HG03439 (cell line): Measurements from ENCODE around the gene ZCWPW1.
"Not testable (repeated sequence)": the region's sequence is repeated elsewhere in the genome, so short reads cannot be mapped to it uniquely, and the experiment has no call there.

Source experiments
- ATAC-seq: cut with Tn5 transposase; IDR thresholded peaks from one replicate; pipeline ENCODE4 v1.9.1; 2021; ENCODE audit warnings: mild to moderate bottlenecking, moderate library complexity; ENCODE audit not compliant: unreplicated experiment

Gene ZCWPW1

DNA sequence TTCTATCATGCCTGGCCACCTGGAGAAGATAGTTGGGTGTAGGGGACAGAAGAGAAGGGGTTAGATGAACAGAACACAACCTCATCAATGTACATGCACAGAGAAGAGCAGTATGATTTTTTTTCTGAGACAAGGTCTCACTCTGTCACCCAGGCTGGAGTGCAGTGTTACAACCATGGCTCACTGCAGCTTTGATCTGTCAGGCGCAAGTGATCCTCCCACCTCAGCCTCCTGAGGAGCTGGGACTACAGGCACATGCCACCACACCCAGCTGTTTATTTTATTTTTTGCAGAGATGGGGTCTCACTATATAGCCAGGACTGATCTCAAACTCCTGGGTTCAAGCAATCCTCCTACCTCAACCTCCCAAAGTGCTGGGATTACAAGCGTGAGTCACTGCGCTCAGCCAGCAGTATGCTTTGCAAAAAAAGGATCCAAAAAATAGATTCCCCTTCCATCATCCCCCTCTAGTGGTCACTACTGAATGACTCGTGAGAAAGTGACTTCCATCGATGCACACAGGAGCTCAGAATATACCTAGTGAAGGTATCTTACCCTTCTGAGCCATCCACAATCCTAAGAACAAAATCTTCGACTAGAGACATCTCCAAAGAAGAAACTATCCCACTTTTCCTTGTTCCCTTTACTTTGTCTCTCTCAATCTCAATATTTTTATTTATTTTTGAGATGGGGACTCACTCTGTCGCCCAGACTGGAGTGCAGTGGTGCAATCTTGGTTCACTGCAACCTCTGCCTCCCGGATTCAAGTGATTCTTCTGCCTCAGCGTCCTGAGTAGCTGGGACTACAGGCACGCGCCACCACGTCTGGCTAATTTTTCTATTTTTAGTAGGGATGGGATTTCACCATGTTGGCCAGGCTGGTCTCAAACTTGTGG, 21.0 kb downstream of the ZCWPW1 start:
- ATAC-seq = peak; percentile 67

DNA sequence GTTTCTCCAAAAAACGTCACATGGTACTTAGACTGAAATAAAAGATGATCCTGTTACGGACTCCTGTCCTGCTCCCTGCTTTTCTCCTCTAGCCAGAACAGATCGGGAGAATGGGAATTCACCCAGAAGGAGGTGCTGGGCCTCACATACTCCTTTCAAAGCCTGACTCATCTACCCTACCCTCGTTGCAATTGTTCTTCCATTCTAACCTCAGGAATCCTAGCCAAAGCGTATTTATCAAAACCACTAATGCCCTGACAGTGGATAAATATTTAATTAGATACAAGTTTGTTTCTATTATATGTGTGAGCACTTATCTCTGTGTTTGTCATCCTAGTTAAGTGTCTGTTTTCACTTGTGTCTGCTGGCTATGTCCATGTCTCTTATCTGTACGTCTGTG, 21.7 kb downstream of the ZCWPW1 start:
- ATAC-seq = no peak

DNA sequence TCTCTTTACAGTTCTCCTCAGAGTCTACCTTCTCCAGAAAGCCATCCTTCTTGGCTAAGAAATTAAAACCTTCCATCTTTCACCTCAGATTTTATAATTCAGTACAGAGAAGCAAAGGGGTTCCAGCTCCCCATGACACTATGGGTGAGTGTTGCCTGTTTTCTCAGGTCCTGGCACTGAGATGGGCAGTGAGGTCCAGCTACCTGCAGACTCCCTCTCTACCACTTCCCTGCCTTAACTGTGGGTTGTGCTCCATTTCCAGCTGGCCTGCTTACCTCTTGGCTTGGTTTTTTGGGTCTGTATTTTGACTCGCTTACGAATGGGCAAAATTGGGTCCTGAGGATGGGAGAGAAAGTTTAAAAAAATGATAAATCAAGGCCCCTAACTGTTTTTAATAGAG, 26.3 kb downstream of the ZCWPW1 start:
- ATAC-seq = no peak

DNA sequence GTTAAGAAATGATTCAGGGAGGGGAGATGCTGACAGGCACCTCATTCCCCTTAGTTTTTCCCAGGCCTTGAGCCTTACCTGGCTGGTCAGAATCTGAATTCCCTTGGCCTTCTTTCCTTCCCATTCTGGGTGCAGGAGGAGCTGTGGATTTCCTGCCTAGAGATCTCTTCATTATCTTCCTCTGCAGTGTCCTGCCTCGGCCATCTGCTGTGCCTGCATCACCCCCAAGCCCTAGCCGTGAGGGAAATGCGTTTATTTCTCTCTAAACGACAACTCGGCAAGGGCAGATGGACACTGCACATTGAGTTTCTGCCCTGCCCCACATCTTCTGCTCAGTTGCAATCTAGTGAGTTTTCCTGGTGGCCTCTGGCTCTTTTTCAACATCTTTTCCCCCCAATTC, 26.7 kb downstream of the ZCWPW1 start:
- no peak for ATAC-seq

DNA sequence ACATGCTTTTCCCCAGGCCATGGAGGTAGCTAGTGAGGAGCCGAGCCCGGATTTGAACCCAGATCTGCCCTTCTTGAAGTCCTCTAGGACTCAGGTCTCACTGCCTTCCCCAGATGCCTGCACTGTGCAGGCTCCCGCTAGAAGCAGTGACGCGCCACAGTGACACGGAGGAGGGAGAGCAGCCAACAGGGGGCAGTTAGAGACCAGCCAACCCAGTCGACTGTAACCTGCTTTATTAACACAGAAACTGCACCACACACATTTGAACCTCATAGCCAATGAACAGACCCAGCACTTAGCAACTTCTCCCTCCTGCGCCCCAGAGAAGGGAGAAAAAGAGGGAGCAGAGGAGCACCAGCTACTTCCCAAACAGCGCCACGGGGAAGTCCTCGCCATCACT, 27.8 kb downstream of the ZCWPW1 start:
- no peak for ATAC-seq

DNA sequence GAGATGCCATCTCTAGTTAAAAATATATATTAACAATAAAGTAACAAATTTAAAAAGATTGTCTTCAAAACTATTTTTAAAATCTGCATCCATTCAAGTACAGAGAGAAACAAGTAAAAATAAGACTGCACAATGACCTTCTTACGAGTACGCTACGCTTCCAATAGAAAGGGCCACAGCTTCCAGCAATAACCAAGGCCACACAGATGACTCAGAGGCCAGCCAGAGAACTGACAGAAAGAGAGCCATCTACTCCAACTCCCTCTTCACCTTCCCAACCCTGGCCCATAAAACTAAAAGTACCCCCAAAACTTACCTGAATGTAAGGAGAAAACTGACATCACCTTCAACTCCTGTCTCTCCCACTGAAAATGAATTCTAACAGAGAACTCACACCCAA, 28.5 kb downstream of the ZCWPW1 start:
- ATAC-seq = no peak

DNA sequence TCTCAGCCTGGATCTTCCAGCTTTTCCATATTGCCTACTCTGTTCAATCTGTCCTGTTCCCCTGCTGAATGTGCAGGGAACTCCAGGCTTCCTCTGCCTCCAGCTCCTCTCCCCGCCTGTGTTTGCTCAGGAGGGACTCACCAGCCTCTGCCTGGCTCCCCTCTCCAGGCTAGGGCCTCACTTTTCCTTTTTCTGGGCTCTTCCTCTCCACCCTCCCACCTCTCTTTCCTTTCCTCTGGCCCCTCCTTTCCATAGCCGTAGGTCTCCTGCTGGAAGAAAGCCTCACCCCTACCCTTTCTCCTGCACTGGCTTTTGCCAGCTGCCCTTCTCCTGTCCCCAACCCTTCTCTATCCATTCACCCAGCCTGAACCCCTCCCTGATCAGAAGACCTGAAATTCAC, 30.3 kb downstream of the ZCWPW1 start:
- no peak for ATAC-seq

DNA sequence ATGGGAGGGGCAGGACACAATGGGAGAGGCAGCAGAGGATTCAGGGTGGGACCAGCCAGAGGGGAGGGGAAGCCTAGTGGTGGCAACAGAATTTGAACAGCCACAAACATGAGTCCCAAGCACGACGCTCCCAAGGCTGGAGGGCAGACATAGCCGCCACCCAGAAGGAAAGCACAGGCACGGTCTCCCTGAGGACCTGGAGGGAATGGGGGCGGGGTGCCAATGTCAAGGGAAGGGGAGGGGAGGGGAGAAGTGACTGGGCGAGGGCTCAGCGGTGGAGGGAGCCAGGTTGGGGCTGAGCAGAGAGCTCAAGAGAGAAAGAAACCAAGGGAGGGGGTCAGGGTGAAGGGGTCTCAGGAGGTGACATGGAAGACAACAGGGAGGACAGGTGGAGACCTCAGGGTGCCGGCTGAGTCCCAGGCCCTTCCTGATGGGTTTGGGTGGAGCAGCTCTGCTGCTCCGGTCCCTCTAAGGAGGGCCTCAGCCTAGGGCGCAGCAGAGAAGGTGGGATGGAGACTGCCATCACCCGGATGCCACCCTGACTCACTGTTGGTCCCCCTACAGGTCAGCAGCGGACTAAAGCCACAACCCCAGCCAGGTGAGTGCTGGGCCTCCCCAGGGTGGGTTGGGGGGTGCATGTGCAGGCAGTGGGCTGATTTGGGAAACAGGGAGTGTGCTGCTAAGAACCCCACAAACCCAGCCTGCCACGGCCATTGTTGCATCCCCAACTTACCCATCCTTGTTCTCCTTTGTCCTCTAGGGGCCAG, 31.0 kb downstream of the ZCWPW1 start:
- no peak for ATAC-seq

DNA sequence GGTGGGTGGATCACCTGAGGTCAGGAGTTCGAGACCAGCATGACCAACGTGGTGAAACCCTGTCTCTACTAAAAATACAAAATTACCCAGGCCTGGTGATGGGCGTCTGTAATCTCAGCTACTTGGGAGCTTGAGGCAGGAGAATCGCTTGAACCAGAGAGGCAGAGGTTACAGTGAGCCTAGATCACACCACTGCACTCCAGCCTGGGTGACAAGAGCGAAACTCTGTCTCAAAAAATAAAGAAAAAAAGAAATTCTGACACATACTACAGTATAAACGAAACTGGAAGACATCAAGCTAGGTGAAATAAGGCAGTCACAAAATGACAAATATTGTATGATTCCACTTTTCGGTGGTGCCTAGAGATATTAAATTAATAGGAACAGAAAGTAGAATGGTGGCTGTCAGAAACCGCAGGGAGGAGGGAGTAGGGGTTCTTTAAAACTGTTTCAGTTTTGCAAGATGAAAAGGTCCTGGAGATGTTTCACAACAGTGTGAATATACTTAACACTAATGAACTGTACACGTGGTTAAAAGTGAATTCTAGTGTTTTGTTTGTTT, 32.0 kb downstream of the ZCWPW1 start:
- peak; percentile 86 for ATAC-seq

DNA sequence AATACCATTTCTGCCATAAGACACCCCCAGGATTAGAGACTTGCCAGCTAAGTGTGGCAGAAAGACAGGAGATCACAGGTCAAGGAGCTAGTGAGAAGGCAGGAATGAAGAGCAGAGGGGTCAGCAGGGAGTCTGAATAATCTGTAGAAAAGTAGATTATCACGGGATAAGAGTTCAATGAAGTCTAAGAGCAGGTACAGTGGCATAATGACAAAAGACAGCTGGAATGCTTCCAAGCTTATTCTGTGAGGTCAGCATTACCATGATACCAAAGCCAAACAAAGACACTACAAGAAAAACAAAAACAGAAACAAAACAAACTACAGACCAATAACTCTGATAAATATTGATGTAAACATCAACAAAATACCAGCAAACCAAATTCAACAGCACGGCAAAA, 34.4 kb downstream of the ZCWPW1 start:
- ATAC-seq = no peak

DNA sequence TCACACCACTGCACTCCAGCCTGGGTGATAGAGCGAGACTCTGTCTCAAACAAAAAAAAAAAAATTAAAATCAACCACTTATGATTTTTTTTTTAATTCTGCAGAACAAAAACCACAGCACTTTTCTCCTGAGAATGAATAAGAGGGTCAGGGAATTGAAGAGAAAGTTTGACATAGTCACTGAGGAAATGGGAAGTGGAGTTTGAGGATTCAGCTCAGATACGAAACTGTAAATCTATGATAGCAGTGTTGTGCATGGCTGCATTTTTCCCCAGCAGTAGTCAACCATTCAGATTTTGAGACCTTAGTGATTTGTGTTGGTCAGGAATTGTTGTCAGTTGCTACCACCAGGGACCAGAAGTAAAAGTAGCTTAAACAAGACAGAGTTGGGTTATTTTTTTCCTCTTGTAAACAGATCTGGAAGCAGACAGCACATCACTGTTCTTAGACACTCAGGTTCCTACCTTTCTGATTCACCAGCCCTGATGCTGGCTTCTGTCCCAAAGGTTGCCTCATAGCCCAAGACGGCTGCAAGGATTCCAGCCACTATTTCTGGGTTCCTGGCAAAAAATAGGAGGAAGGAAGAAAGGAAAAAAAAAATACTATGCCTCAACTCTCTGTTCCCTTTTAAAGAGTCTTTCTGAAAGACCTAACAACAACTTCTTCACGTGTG, 35.1 kb downstream of the ZCWPW1 start:
- ATAC-seq = no peak

DNA sequence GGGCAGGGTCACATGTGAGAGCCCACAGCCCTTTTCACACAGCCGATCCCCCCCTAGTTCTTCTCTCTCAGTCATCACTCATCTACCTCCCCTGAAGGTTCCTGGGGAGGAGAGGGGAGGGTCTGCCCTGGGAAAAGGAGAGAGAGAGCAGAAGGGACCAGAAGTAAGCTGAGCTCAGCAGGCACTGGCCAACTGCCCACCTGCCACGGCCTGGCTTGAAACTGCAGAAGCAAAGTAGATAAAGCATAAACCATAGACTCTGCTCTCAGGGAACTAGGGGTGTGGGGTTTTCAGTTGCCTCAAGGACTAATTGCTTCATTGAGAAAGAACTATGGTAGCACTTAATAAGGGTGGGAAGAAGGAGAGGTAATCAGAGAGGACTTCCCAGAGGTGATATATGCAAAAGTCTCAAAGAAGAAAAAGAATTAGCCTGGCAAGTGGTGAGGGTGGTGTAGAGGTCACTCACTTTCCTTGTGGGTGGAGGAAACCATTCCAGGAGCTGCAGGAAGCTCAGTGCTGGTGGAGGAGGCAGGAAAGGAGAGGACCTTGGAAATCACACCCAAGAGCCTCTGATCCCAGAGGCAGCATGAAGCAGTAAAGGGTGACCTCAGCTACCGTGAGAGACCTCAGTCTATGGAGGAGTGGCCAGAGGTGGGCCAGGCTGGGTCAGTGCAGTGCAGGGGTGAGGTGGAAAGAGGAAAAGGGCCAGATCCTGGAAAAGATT, 38.1 kb downstream of the ZCWPW1 start:
- ATAC-seq = no peak

DNA sequence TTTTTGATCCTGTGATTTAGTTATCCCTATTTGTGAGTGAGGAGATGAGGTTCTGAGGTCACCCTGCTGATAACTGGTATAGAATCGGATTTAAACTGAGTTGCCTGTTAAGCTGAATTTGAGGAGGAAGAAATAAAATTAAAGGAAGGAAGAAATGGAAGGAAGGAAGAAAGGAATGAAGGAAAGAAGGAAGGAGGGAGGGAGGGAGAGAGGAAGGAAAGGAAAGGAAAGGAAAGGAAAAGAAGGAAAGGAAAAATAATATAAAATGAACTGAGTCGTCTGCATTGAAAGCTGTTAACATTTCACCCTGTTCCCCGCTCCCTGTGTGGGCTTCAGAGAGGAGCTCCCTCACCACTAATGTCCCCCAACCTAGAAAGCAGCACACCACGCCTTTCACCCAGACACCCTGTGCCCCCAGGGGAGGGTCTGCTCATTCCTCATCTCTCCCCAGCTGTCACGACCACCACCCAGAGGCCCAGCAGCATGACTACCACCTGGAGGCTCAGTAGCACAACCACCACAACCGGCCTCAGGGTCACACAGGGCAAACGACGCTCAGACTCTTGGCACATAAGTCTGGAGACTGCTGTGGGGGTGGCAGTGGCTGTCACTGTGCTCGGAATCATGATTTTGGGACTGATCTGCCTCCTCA, 38.9 kb downstream of the ZCWPW1 start:
- no peak for ATAC-seq

DNA sequence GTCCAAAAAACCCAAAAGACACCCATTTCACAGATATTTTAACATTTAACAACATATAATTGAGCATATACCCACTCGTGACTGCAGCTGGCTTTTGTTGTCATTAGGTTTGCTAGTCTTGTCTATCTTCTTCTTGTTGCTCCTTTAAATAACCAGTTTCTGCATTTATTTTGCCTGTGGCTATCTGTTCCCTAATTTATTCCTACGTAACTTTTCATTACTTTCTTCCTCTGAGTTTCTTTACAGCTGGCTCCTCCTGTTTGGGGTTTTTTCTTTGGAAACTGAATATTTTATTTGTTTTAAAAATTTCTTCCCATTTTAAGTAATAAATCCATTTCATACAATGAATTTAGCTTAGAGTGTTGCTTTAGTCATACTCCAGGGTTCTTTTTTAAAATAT, 40.8 kb downstream of the ZCWPW1 start:
- ATAC-seq = no peak

DNA sequence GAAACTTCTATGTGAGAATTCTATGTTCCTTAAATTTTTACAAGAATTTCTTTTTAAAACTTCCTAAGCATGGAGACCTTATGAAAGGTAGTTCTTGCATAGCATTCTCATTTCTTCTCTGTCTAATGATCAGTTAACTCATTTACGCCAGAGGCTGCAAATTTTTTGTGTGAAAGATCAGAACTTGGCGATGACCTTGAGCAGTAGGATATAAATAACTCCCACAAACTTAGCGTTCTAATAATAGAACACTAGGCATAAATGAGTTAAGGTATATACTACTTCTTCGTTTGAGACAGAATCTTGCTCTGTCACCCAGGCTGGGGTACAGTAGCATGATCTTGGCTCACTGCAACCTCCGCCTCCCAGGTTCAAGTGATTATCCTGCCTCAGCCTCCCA, 41.6 kb downstream of the ZCWPW1 start:
- no peak for ATAC-seq

DNA sequence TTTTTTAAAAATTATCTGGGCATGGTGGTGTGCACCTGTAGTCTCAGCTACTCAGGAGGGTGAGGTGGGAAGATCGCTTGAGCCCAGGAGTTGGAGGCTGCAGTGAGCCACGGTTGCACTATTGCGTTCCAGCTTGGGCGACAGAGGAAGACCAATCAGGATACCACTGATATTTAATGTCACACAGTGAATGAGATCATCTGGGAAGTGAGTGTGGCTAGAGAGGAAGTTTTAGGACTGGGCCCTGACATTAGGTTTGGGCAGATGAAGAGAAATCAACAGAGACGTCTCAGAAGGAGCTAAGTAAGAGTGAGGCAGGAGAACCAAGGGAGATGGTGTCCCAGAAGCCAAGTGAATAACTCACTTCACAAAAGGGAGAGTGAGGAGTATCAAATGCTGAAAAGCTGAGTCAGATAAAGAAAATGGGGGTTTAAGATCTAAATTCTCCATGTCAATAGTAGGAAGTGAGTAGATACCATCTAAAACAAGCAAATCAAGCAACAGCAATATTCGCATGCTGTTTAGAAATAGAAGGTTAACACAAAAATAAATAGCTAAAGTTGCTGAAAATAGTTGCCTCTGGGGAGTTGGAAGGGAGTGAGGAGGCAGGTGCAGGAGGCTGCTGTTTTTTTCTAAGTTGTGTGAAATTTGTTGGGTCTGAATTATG, 43.7 kb downstream of the ZCWPW1 start:
- ATAC-seq = no peak

DNA sequence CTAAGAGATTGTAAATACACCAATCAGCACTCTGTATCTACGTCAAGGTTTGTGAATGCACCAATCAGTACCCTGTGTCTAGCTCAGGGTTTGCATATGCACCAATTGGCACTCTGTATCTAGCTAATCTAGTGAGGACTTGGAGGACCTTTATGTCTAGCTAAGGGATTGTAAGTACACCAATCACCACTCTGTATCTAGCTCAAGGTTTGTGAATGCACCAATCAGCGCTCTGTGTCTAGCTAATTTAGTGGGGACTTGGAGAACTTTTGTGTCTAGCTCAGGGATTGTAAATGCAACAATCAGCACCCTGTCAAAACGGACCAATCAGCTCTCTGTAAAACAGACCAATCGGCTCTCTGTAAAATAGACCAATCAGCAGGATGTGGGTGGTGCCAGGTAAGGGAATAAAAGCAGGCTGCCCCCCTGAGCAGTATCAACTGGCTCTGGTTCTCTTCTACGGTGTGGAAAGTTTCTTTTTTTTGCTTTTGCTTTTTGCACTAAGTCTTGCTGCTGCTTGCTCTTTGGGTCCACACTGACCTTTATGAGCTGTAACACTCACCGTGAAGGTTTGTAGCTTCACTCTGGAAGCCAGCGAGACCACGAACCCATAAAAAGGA, 46.2 kb downstream of the ZCWPW1 start:
- not testable (repeated sequence) for ATAC-seq

DNA sequence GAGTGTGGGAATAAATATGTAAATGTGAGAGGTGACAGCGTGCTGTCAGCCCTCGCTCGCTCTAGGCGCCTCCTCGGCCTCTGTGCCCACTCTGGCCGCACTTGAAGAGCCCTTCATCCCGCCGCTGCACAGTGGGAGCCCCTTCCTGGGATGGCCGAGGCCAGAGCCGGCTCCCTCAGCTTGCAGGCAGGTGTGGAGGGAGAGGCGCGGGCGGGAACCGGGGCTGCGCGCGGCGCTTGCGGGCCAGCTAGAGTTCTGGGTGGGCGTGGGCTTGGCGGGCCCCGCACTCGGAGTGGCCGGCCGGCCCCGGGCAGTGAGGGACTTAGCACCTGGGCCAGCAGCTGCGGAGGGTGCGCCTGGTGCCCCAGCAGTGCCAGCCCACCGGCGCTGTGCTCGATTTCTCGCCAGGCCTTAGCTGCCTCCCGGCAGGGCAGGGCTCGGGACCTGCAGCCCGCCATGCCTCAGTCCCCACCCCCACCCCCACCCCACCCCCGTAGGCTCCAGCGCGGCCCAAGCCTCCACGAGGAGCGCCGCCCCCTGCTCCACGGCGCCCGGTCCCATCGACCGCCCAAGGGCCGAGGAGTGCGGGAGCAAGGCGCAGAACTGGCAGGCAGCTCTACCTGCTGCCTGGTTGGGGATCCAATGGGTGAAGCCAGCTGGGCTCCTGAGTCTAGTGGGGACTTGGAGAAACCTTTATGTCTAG, 46.8 kb downstream of the ZCWPW1 start:
- ATAC-seq = not testable (repeated sequence)

DNA sequence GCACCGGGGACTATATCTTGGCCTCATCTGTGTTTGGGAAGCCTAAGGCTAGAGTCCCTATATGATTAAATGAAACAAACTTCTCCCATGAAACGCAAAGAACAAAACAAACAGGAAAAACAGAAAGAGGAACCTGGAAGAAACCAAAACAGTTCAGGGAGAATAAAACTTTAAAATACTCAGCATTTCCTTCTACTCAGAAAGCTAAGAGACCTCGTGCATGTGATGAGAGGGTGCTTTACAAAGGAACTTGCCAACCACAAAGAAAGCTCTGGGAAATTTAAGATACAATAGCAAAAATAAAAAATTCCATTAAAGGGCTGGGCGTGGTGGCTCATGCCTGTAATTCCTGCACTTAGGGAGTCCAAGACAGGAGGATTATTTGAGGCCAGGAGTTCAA, 48.3 kb downstream of the ZCWPW1 start:
- ATAC-seq = no peak
